AG09319 (cell line): ENCODE measurements around the gene CFI.

Experiments used
- DNase-seq: peaks from one replicate; pipeline ENCODE4 v3.0.0-alpha.2; 2010; ENCODE audit warnings: low read depth; ENCODE audit errors: extremely low read depth
- CTCF ChIP-seq: IDR thresholded peaks from 2 replicates; pipeline ENCODE4 v1.5.1; 2011; ENCODE audit warnings: low read depth, mild to moderate bottlenecking, inconsistent platforms, low read length, moderate library complexity

Gene CFI

GRCh38 chr4:109746728-109747127 is 55.1 kb downstream of the CFI start:
- no peak for DNase-seq
- no peak for TF ChIP-seq CTCF

- no peak for DNase-seq
Observed at GRCh38 chr4:109745830-109746229, 56.0 kb downstream of the CFI start.

GRCh38 chr4:109739547-109739946 is 62.3 kb downstream of the CFI start:
- no peak for DNase-seq
- no peak for TF ChIP-seq CTCF

More at GRCh38 chr4:109745830-109746229, 56.0 kb downstream of the CFI start:
- no peak for TF ChIP-seq CTCF

- DNase-seq: no peak
- no peak for TF ChIP-seq CTCF
Observed at GRCh38 chr4:109738104-109738872, 63.5 kb downstream of the CFI start.

- no peak for DNase-seq
- TF ChIP-seq CTCF: no peak
Observed at GRCh38 chr4:109735566-109736365, 66.0 kb downstream of the CFI start.

- no peak for TF ChIP-seq CTCF
- no peak for DNase-seq
Observed at GRCh38 chr4:109733728-109734127, 68.1 kb downstream of the CFI start.
